Activated gamma-delta T cell (primary cell): Measurements from ENCODE around the gene MMAB.

ENCODE experiments used
- DNase-seq: peaks from one replicate; lab custom pipeline; 2025; lab: John Stamatoyannopoulos, UW

MMAB gene

DNA sequence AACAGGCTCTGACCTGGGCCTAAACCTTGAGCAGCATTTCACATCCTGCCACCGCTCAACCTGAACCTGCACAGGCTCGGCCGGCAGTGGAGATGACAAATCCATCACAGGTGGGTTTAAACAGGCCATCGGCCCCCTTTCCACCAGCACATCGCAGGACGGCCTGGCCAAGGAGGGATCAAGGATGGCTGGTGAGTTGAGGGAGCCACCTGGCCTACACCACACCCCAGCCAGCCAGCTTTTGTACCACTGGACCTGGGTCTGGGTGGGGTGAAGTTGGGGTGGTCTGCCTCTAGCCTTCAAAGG is 14.2 kb downstream of the MMAB start:
- DNase-seq, result no peak

- no peak for DNase-seq
Observed at GRCh38 chr12:109558374-109559199, 14.7 kb downstream of the MMAB start.

DNA sequence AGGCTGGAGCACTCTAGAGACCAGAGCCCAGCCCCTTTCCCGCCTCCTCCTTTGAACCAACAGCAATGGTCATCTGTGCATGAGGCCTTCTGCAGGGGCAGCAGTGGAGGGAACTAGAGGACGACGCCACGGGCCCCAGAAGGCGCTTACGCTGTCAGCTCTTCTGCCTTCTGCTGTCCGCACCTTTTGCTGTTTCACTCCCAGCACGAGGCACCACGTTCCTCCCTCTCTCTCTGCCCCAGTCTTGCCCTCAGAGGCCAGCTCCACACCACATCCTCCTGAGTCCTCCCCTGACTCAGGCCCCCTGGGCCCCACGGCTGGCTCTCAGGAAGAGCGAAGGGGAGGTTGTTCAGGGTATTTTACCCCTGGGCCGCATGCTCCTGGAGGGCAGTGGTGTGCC is 15.5 kb downstream of the MMAB start:
- DNase-seq, result no peak

GRCh38 chr12:109557200-109557599 is 16.1 kb downstream of the MMAB start:
- DNase-seq, result no peak

GRCh38 chr12:109555431-109556315 is 17.6 kb downstream of the MMAB start:
- no peak for DNase-seq

GRCh38 chr12:109554761-109555160 is 18.5 kb downstream of the MMAB start:
- DNase-seq, result no peak

DNA sequence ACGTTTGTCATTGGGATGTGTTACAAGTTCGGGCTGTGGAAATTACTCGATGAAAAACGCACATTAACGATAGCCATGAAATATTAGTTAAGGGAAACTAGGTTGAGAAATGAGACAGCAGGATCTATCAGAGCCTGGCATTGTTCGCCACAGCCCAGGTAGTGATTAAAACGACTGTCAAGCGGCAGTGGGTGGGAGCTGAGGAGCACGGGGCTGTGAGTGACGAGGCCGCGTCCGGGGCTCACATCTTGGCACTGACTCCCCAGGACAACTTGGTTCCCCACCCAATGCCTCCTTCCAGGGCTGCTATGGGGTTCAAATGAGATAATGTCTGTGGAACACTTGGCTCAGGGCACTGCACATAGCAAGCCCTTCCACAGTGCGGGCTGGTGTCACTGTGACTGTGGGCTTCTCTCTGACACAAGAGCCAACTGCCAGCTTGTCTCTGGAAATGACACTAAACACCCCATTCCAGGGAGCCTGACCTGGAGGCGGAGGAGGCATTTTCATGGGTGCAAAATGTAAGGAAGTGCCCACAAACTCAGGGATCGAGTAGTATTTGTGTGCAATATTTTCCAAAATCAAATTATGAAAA is 19.3 kb downstream of the MMAB start:
- DNase-seq, result no peak

GRCh38 chr12:109553483-109553882 is 19.8 kb downstream of the MMAB start:
- no peak for DNase-seq

- DNase-seq, result no peak
Observed at GRCh38 chr12:109552971-109553370, 20.3 kb downstream of the MMAB start.

DNA sequence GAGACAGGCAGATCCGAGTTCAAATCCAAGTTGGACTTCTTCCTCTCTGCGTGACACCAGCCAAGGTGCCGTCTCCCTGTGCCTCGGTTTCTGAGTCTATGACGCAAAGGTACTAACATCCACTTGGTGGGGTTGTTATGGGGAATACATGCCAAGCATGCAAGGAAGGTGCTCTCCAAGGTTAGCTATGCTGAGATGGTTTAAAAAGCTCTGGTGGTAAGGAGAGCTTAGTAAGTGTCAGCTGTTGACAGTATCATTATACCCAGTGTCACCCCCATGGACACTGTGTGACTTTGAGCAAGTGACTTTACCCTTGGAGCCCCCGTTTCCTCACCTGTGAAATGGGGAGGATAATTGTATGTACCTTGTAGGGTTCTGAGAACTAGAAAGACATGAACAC is 22.2 kb downstream of the MMAB start:
- DNase-seq, result no peak

- DNase-seq, result no peak
Observed at GRCh38 chr12:109550281-109550680, 23.0 kb downstream of the MMAB start.

DNA sequence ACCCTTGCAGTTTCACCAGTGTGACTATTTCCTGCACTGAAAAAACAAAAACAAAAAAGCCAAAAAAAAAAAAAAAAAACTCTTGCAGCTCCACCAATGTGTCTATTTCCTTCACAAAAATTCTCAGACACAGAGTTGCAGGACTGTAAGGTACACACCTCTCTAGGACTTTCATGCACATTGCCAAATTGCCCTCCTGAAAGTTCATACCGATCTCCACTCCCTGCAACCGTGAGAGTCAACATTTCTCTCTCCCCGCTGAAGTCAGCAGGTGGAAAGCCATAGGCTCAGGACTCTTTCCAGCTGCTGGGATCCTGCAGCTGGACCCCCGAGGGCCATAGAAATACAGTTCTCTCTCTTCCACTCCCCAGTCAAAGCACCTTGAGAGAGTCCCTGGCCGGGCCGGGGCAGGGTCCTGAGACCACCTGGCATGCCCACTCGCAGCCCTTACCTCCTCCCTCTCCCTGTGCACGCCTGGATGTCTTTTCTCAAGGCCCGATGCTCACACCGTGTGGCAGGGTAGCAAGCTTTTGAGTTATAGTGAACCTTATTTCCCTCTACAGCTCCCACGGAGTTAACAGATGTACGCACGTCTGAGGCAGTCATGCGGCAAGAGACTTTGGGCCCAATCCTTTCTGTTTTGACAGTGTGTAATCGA is 23.6 kb downstream of the MMAB start:
- no peak for DNase-seq

DNA sequence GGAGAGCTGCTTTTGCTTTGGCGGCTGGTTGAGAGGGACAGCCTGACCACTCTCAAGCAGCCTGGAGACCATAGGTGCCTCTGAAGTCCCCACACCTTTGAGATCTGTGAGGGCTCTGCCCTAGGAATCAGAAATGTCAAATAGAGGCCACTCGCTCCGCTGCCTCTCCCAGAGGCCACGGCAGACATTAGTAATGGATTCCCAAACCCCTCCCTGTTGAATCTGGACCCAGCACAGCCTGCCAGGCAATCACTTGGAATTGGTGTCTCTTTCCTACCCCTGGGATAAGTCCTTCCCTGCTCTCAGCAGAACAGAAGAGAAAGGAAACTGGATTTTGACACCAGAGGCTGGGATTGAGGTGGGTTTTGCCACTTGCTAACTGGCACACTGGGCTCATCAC is 25.0 kb downstream of the MMAB start:
- DNase-seq, result no peak

DNA sequence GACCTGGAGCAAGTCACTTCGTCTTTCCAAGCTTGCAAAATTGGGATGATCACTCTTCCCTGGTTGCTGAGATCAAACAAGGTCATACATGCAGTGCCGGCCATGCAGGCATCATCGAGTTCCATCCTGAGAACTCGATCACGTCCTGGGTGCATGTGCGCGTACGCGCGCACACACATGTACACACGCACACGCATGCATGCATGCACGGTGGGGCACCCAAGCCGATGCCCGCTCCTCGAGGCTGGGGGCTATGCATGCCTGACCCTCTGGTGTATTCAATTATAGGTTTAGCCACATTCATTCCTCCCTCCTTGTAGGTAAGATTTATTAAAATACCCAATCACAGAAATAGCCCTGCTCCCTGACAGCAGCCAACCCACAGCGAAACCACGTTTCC is 26.0 kb downstream of the MMAB start:
- DNase-seq, result no peak

- no peak for DNase-seq
Observed at GRCh38 chr12:109545826-109546225, 27.5 kb downstream of the MMAB start.

DNA sequence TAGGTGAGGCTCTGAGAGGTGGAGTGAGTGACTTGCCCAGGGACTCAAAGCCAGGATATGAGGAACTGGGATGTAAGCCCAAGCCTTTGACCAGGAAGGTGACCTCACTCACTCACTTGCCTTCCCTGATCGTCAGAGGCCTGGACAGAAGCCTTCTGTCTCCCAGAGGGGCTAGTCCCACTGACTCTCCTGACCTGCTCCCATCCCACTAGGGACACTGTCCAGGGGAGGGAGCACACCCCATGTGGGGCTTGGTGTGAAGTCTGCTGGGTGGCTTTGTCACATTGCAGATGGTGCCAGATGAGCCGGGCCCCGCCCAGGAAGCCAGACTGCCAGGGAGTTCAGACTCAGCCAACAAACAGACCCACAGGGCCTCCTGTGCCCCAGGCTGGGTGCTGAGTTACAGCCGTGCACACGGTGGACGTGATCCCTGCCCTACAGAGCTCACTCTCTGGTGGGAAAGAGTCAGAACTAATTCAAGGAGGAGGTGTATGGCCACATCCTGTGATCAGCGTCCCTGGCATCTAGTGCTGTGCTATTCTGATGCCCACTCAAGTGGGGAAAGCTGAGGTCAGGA is 28.3 kb downstream of the MMAB start:
- DNase-seq, result peak; percentile 32

DNA sequence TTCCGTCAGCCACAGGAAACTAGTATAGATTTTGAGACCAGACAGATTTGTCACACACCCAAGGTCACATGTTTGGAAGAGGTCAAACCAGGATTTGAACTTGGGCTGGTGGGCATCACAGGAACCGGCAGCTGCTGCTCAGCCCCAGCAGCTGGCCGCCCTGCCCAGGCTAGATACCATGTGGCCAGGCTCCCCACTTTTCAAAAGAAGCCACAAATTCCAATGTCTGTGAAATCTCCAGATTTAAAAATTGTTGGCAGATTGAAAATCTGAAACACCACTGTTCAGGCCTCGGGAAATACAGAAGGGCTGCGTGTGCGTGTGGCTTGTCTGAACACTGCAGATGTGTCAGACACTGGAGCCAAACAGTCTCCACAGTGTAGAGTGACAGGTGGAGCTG is 30.4 kb downstream of the MMAB start:
- no peak for DNase-seq

DNA sequence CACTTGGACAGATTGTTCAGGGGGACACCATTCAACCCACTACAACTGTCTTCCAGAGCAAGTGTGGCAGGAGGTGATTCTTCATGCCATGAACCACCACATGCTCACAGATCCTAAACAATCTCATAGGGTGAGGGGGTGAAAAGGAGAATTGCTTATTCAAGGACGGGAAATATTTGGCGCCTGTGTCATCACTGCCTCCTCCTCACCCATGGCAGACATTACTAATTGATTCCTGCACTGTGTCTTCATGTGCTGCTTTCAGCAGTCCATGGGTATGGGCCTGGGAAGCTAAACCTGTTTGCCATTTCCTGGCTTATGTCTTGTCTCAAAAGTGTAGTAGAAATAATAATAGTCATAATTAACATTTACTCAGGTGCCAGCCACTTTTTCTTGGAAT is 31.3 kb downstream of the MMAB start:
- no peak for DNase-seq

DNA sequence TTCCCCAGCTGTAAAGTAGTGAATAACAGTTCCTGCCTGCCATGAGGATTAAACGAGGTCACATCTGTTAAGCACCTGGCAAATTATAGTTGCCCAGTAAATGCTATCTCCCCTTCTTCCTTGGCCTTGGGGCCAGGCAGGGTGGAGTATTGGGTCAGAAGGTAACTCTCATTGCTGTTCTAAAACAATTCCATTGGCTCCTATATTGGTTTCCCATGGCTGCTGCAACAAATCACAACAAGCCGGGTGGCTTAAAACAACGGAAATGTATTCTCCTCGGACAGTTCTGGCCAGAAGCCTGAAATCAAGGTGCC is 31.9 kb downstream of the MMAB start:
- DNase-seq, result no peak

- no peak for DNase-seq
Observed at GRCh38 chr12:109540526-109541412, 32.5 kb downstream of the MMAB start.

DNA sequence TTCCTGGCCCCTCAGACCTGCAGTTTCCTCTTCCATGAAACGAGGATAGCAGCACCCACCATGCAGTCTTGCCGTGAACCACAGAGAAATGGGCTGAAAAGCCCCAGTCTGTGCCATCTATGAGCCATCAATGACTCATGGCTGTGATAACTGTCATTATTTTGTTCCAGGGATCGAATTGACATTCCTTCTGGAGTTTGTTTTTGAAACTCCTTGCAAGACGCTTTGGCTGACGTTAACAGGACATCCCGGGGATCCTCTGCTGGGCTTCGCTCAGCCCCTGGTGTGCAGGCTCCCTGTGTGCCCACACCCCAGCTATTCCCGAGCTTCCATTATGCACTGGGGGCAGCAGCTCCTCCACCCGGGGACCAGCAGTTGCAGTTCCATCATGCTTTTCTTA is 33.8 kb downstream of the MMAB start:
- DNase-seq, result no peak
